GM12874 (cell line): ENCODE results near the gene PDE9A.

Experiments used
- TF ChIP-seq, protein P1 (sequence below): IDR thresholded peaks from 2 replicates; pipeline ENCODE4 v1.5.1; 2011; ENCODE audit warnings: low read depth, mild to moderate bottlenecking, control low read depth, low read length, moderate library complexity; ENCODE audit not compliant: insufficient read depth

Gene PDE9A

DNA sequence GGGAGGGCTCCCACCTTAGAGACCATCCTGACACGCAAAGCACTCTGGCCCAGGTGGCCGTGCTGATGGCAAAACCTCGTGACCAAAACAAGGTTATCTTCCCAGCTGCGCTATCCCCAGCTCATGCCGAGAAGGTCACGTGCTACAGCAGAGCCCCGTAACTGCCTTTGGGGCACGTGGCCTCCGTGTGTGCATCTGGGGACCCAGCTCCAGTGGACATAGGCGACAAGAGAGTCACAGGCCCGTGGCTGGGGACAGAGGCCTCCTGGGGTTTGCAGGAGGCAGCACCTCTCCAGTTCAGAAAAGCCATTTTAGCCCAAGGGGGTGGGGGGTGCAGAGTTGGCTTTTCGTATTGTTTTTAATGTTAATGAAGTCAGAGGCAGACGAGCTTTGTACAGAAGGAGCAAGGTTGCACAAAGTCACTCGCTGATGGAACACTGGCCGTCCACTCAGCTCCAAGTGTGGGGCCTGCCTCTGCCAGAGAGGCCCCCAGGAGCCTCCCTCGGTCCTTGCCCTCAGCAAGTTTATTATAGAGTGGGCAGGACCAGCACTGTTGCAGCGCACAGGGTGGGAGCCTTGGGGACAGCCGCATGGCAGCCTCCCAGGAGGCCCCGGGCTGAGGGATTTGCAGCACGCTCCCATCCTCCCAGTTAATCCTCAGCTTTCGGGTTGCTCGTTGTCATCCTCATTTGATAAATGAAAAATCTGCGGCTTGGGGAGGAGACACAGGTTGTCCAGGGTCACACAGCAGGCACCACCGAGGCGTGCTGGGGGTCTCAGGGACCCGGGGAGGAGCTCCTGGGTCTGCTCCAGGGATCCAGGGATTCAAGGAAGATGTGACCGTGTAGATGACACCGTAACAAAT lies 8.0 kb upstream of the PDE9A start:
- TF ChIP-seq, protein P1, sequence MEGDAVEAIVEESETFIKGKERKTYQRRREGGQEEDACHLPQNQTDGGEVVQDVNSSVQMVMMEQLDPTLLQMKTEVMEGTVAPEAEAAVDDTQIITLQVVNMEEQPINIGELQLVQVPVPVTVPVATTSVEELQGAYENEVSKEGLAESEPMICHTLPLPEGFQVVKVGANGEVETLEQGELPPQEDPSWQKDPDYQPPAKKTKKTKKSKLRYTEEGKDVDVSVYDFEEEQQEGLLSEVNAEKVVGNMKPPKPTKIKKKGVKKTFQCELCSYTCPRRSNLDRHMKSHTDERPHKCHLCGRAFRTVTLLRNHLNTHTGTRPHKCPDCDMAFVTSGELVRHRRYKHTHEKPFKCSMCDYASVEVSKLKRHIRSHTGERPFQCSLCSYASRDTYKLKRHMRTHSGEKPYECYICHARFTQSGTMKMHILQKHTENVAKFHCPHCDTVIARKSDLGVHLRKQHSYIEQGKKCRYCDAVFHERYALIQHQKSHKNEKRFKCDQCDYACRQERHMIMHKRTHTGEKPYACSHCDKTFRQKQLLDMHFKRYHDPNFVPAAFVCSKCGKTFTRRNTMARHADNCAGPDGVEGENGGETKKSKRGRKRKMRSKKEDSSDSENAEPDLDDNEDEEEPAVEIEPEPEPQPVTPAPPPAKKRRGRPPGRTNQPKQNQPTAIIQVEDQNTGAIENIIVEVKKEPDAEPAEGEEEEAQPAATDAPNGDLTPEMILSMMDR, result no peak

DNA sequence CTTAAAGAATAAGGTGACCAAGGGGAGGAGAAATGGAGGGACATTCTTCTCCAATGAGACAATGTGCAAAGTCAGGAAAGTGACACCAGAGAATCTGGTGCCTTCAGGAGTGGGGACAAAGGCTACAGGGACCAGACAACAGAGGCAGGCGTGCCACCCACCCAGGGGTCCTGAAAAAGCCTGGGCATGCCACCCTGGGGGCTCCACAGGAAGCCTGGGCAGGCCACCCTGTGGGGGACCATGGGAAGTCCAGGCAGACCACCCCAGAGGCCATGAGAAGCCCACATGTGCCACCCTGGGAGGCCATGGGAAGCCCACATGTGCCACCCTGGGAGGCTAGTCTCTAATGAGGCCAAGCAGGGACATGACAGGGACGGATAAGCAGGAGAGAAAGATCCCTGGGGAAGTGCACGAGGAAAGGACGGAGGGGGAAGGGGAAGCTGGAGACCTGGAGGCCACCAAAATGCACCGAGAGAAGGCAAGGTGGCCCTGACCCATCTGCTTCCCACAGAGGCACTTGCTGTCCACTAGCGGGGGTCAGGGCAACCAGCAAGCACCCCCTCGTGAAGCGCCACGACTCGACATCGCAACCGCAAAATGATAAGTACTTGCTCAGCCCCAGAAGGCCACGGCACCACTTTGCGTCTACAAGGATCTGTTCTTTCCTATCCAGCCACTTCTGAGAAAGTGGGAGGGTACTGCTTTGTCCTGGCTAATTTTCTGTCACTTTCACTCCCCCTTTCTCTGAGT lies 7.2 kb upstream of the PDE9A start:
- TF ChIP-seq, protein P1, result no peak

DNA sequence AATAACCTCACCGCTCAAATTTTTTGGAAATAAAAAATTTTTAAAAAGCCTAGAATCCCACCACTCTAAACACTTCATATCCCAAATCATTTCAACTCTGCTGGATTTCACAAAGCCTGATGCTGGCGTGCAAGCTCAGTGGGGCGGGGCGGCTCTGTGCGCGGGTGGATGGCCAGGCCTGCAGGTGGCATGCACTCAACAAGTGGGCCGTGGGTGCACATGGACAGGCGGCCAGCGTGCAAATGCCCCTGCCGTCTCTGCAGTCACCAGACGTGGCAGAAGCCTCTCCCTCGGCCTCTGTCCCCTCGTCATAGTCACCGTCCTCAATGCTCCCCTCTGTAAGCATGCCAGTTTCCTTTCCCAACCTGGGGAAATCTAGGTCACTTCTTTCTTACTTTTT lies 6.6 kb upstream of the PDE9A start:
- TF ChIP-seq, protein P1, result no peak

DNA sequence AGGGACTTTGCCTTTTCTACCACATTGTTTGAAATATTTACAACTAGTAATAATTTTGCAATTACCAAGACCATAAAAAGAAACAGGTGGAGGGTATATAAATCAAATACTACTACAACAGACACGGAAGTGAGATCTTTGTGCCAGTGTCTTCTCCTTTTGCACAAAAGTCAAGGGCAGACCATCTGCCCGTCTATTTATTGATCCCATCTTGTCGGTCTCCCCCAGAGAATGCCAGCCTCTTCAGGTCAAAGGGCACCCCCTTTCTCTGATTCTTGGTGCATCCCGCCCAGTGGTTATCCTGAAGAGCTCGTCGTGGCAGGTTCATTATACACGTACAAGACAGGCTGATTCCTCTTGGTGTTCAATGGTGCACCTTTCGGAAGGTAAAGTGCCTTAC lies 4.8 kb upstream of the PDE9A start:
- TF ChIP-seq, protein P1, result no peak

DNA sequence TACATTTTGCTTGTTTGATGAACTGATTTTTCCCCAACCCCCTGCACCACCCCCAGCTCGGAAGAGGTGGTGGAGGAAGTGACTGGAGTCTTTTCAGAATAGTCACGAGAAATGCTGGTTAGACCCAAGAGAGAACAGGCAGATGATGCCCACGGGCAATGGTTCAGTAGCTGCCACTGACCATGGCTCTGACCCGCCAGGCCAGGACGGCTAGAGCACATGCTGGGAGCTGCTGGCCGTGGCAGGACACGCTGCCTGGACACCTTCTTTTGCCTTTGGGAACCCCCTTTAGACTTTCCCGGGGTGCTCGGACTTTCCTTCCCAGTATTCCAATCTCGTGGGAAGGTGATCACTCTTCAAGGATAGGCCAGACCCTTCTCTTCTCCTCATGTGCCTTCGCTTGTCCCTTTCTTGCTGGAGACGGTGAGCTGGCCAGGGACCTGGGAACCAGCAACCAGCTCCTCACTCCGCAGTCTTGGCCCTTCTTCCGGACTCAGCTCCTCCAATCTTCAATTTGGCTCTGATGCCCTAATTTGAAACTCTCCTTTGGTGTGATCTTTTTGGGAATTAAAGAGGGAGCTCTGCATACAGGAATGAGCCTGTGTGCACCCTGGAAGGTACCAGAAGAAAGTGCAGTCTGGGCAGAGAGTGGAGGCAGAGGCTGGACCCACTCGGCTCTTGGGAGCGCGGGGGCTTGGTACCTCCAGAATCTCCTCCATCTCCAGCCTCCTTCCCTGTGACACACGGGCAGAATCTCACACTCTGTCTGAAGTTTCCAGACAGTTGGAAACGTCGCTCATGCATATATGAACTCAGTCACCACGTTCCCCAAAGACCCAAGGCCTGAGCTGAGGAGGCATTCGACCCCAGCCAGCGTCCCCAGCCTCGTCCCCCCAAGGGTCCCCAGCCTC lies 4.0 kb upstream of the PDE9A start:
- TF ChIP-seq, protein P1, result no peak

DNA sequence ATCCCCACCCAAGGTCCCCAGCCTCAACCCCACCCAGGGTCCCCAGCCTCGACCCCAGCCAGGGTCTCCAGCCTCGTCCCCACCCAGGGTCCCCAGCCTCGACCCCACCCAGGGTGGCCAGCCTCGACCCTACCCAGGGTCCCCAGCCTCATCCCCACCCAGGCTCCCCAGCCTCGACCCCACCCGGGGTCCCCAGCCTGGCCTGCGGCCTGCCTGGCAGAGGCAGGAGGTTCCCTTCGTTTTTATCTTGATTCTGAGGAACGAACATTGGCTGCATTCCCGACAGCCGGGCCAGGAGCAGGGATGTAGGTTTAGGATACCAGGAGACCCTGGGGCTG lies 3.4 kb upstream of the PDE9A start:
- TF ChIP-seq, protein P1, result no peak
